PFSK-1 (cell line): Measurements from ENCODE around the gene CCDC191.

Source experiments
- POLR2AphosphoS5 ChIP-seq: IDR thresholded peaks from 2 replicates; pipeline ENCODE4 v1.6.1; 2012; ENCODE audit warnings: low read depth, mild to moderate bottlenecking, control low read depth, low read length, moderate library complexity
- REST ChIP-seq, 2 experiments: IDR thresholded peaks; 2 replicates each; pipeline versions ENCODE4 v1.6.1 to v1.8.0; 2011 to 2012; ENCODE audit warnings: low read depth in 2 of 2, low read length in 2 of 2, control low read depth in 1 of 2, inconsistent platforms in 1 of 2, mild to moderate bottlenecking in 1 of 2, moderate library complexity in 1 of 2; ENCODE audit not compliant: insufficient read depth in 1 of 2

GRCh38 chr3:114103181-114103580 is 46.9 kb upstream of the CCDC191 start:
- TF ChIP-seq REST (IDR thresholded peaks at IDR 0.05; ENCODE audit: insufficient read depth in 1 of 2, low read depth in 2 of 2, low read length in 2 of 2) (no peak), POLR2AphosphoS5 (no peak)
